ENCODE data around the gene NFYC.

Gene NFYC

DNA sequence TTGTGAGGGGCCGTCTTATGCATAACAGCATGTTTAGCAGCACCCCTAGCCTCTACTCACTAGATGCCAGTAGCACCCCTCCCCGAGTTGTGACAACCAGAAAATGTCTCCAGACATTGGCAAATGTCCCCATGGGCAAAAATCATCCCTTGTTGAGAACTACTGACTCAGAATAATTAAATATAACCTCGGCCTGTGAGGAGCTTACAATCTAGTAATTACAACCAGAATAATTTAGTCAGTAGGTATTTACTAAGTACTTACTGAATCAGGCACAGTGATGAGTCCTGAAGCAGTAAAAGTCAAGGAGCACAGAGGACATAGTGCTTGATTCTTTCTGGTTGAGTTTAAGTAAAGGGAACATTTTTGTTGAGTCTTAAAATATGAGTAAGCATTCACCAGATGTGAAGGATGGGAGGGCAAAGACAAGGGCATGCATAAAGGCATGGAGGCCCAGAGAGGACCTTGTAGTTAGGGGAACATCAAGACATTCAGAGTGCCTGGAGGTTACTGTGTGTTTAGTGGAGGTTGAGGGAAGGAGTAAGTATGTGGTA lies 48.0 kb downstream of the NFYC start:
- no peak for DNase-seq (ENCODE audit: low spot score)

DNA sequence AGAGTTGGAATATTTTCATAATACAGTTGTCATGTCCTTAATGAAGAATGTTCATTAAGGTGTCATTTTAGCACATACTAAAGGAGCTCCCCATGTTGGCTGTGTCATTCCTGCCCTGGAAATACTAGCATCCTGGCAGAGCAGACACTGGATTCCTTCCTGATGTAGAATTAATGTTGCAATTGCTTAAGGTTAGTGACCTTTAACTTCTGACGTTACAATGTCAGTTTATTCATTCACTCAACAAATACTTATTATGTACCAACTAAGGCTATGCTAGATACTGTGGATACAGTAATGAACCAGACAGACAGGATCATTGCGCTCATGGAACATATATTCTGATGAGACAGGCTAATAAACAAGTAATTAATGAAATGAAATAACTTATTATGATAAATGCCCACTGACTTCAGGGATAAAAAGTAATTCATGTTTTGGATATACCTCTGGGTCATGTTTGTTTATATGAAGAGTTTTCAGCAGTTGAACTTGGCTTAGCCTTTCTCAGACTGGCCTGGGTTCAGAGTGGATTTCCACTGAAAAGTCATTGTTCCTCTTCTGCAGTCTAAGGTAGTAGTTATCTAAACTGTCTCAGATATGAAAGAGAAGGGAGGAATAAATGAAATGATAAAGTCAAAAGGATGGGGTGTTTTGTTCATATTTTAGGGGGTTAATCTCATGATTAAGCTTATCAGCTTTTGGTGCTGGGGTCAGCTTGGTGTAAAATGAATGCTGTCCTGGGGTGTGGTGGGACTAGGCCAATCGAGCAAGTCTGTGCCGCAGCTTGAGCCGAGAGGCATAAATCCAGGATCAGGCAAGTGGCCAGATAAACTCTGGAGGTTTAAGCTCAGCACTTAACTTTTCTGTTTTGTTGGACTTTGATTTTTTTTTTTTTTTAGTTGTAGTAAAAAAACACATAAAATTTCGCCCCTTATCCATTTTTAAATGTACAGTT lies 48.8 kb downstream of the NFYC start:
- DNase-seq (ENCODE audit: low spot score) = peak; percentile 45

DNA sequence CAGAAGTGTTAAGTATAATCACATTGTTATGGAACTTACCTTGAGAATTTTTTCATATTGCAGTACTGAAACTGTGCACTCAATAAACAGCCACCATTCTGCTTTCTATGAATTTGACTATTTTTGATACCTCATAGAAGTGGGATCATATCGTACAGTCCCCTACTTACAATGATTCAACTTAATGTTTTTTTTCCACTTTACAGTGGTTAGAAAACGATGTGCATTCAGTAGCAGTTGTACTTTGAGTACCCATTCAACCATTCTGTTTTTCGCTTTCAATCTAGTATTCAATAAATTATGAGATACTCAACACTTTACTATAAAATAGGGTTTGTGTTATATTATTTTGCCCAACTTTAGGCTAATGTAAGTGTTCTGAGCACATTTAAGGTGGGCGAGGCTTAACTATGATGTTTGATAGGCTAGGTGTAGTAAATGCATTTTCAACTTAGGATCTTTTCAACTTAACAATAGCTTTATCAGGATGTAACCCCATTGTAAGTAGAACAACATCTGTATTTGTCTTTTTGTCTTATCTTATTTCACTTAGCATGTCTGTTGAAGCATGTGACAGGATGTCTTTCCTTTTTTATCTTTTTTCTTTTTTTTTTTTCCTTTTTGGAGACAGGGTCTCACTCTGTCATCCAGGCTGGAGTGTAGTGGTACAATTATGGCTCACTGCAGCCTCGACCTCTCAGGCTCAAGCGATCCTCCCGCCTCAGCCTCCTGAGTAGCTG lies 49.7 kb downstream of the NFYC start:
- DNase-seq (ENCODE audit: low spot score) = no peak

DNA sequence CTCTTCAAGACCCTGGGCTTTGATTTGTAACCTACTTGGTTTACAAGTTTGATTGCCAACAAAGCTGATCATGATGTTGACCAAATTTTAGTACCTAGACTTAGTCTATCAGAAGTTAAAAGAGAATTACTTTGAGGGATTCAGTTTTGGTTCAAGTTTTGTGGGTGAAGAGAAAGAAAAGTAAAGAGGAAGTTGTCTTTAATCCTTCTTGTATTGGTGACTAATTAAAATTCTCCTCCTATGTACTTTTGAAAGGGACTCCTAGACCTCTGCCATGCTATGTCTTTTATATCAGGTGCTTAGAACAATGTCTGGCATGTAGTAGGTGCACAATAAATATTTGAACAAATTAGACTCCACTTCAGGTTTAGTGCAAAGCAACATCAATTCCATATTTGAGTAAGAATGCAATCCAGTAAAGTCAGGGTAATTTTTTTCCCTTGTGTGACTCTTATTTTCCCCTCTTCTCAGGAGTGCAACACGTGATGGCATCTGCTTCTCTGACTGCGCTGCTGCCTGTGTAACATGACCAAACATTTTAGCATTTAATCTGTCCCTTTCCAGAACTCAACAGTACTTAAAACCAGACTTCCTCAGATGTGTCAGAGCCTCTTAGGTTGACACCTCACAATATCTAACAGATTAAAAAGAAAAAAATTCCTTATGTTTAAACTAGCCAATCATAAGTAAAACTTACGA lies 51.0 kb downstream of the NFYC start:
- no peak for DNase-seq (ENCODE audit: low spot score)

DNA sequence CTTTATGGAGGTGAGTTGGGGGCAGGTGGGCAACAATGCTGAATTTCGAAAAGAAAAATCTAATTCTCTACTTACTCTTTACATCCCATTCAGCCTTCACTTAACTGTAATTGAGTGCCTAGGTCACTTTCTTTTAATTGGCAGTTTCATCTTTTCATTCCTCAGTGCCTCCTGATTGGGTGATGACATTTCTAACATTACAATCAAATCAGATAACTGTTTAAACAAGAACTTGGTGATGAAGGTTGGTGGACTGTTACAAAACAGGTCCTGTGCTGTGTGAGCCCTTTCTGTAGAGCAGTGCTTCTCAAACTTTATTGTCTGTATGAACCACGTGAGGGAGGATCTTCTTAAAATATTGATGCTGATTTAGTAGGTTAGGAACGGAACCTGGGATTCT lies 51.9 kb downstream of the NFYC start:
- no peak for DNase-seq (ENCODE audit: low spot score)

DNA sequence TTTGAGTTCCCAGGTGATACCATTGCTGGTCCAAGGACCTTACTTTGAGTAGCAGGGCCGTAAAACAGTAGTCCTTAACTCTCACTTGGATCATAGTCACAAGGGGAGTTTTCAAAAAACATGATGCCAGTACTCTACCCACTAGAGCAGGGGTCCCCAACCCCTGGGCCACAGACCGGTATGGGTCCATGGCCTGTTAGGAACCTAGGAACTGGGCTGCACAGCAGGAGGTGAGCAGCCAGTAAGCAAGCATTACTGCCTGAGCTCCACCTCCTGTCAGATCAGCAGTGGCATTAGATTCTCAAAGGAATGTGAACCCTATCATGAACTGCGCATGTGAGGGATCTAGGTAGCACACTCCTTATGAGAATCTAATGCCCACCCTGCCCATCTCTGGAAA lies 52.4 kb downstream of the NFYC start:
- DNase-seq (ENCODE audit: low spot score) = no peak

DNA sequence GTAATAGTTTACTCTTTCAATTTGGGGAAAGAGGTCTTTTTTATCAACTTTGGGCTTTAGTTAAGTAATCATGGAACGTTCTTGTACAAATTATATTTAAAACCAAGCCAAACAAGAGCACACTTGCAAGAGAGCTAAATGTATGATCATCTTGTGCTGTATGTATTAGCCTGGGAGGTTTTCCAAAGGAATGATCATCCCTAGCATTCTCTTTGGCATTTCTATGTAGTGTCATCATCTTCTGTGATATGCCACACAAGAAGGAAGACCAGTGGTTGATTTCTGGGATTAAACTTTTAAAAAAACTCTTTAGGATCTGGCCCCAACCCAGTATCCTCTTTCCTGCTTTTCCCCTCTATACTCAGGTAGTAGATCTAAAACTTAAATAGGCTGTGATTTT lies 53.7 kb downstream of the NFYC start:
- DNase-seq (ENCODE audit: low spot score) = no peak

DNA sequence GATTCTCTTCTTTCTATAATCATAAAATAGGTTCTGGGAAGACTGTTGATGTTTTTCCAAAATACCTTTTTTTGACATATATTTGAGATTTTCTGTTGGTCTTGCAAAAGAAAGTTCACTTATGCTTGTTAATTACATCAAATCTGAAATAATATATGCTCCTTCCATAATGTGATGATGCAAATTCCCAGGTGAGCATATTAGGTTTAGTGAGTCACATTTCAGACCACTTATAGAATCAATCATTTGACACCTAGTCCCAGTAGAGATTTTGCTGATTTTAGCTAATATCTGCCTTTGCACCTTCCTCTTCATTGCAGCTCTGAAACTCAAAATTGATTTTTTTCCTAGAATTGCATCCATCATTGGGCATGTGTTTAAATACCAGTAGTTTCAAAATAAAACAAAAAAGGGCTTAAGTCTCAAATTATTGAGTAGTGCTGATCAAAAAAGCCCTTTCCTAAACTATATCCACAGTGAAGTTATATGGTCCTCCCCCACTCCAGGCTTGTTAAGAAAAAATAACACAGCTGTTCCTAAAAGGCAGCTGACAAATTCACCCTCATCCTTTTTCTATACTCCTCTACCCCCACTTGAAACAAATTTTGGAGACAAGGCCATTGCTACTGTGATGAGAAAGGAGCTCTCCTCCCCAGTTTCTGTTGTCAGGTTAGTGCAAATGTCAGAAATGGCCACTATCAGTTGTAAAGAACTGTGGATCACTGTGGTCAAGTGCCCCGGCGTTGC lies 55.0 kb downstream of the NFYC start:
- no peak for DNase-seq (ENCODE audit: low spot score)

DNA sequence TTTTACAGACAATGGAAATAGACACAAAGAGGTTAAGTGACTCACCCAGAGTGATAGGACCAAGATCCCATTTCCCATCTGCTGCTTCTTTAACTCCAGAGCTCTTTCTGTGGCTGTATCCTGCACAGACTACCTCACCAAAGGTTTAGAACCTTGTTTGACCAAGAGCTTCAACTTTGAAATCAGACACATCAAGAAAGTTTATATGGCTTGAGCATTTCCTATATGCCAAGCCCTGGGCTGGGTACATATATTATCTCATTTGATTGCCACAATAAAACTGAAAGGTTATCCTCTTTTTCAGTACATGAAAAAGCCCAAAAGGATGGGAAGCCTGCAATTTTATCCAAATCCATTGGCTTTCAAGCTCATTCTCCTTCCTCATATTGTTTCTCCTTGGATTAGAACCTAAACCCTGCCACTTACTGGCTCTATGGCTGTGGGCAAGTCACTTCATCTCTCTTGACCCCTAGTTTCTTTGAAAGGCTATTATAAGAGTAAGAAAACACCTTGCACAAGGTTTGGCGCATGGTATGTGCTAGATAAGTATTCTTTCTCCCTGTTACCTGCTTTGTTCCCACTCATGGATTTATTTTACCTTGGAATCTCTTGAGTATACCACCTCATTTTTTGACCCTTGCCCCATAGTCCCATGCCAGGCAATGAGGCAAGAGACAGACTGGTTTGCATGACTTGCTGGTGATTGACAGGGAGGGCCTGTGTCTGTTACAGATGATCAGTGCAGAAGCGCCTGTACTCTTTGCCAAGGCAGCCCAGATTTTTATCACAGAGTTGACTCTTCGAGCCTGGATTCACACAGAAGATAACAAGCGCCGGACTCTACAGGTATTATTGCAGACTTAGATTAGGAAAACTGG lies 57.6 kb downstream of the NFYC start:
- DNase-seq (ENCODE audit: low spot score) = no peak

DNA sequence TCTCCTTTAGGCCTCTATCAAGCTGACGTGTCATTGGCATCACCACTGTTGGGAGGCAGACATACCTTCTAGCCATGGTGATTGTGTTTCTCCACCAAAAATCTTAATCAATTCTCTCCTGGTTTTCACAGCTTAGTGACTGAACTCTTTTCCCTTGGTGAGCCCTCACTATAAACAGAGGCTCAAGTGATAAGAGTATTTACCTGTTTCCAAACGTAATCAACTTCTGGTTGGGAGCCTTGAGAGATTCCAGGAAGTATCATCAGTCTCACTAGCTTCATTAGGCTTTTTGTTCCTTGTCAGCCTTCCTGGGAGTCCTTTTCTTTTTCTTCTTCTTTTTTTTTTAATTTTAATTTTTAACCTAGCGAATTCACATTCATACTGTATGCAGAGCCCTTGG lies 58.3 kb downstream of the NFYC start:
- DNase-seq (ENCODE audit: low spot score) = no peak

DNA sequence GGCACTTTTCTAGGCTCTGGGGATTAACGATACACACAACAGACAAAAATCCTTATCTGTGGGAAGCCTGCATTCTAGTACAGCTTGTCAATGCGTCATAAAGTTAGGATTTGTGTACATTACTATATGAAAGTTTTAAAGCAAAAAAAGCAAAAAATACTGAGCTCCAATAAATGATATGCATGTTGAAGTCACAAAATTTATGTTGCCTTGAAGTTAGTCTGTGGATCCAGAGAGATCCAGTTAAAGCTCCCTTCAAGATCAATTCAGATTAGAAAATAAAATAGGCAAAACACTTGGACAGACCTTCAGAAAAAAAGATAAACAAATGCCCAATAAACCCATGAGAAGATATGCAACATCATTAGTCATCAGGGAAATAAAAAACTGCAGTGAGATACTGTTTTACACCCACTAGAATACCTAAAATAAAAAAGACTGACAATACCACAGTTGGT lies 59.0 kb downstream of the NFYC start:
- no peak for DNase-seq (ENCODE audit: low spot score)

DNA sequence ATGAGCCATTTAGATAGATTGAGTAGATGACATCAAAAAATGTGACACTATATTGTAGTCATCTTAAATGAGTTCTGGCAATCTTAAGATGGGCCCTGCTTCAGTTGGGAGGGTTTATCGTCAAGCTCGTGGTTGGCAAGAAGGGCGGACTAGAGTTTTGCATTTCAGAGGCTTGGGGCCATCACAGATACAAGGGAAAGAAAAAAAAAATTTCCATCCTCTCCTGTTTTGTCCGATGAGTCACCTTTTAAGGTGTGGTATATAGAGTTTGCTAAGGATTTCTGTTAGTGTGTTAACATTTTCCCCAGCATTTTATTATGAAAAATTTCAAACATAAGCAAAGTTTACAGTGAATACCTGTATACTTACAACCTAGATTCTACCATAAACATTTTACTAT lies 60.3 kb downstream of the NFYC start:
- DNase-seq (ENCODE audit: low spot score) = no peak

DNA sequence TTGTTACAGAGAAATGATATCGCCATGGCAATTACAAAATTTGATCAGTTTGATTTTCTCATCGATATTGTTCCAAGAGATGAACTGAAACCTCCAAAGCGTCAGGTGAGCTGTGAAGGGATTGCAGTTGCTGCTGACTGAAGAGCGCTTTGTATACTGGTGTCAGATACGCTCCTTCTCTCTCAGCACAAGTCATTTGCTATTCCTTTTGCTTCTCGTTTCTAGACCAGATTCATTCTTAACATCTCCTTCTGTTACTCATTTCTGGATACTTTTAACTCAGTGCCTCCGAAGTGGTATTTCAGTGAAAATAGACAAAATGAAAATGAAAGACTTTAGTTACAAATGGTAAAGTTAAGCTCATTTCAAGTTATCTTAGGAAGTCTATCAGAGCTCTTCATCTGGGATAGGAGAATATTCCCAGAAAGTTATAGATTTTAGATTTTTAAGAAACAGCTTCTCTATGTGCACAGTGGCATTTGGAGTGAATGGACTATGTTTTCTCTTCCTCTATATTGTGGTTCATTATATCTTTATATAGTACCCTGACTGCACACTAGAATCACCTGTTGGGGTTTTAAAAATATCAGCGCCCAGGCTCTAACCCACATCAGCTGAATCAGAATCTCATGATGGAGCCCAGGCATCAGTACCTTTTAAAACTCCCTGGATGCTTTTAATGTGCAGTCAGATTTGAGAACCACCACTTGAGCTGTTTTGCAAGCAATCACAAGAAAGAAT lies 61.8 kb downstream of the NFYC start:
- DNase-seq (ENCODE audit: low spot score) = no peak

DNA sequence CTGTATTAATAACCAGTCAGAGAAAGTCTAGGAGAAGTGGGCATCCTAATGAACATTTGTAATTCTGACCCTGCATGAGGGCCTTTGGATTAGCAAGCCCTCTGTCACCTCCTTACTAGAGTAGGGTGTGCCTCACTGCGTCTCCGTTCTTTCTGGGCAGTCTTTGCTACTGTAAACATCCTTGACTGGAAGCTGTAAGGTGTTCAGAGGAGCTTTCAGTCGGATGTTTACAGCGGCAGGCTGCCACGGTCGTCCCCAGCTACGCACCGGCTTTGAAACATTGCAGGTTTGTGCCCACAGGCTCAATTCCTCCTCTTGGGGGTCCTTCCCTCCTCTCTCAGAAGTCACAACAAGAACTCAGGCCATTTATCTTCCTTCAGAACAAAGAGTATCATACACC lies 62.7 kb downstream of the NFYC start:
- DNase-seq (ENCODE audit: low spot score) = no peak

DNA sequence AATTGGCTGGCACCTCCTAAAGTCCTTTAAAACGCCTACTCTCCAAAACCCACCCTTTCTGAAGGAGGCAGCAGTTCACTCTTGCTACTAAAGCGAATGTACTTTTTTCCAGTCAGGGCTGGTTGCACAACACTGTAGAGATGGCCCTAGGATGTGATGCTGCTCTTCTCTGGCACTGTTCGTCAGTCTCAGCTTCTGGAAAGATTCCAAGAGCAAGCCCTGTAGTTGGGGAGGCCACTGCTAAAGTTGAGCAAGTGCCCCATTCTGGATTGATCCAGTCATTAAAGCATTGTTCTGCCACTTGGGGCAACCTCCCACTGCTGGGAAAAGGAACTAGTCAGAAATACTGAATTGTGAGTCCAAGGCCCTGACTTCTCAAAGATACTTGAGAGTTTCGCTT lies 63.6 kb downstream of the NFYC start:
- no peak for DNase-seq (ENCODE audit: low spot score)

DNA sequence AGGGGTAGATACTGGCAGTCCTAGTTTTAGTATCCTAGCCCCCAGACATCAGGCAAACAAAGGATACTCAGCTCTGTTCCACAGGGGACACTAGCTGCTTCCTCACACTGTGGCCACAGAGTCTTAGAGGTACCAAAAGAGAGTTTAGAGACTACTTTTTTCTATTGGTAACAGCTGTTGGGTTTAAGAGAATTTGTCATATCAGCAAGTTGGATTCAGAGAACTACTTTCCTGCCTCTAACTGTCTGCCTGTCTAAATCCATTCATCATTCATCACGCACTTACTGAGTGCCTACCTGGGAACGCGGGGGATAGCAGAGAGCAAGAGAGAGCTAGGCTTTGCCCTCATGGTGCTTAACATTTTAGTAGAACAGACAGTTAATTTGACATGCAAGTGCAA lies 65.0 kb downstream of the NFYC start:
- no peak for DNase-seq (ENCODE audit: low spot score)

DNA sequence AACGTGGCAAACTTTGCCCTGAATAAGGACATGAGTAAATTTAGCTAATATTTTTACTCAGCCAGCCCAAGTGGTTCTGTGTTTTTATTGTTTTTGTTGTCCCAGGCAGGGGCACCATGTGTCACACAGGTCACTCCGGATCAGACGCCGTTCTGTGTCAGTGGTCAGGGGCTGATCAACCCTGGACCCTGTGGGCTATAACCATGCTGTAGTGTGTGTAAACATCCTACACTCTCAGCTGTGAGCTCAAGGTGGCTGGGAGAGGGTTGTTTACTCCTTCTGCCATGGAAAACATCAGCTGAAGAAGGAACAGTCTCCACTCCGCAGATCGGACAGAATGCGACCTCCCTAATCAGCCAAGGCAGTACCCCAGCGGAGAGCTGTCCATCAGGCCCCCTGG lies 65.6 kb downstream of the NFYC start:
- no peak for DNase-seq (ENCODE audit: low spot score)

DNA sequence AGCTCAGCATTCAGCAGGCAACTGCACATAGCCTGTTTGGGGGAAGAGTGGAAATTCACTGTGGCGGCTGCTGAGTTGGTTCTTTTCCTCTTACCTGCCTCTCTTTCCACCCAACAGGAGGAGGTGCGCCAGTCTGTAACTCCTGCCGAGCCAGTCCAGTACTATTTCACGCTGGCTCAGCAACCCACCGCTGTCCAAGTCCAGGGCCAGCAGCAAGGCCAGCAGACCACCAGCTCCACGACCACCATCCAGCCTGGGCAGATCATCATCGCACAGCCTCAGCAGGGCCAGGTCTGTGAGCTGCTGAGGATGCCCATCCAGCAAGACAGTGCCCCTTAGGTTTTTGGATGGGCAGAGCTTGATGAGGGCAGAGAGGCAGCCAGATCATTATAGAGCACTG lies 66.5 kb downstream of the NFYC start:
- DNase-seq (ENCODE audit: low spot score) = no peak

DNA sequence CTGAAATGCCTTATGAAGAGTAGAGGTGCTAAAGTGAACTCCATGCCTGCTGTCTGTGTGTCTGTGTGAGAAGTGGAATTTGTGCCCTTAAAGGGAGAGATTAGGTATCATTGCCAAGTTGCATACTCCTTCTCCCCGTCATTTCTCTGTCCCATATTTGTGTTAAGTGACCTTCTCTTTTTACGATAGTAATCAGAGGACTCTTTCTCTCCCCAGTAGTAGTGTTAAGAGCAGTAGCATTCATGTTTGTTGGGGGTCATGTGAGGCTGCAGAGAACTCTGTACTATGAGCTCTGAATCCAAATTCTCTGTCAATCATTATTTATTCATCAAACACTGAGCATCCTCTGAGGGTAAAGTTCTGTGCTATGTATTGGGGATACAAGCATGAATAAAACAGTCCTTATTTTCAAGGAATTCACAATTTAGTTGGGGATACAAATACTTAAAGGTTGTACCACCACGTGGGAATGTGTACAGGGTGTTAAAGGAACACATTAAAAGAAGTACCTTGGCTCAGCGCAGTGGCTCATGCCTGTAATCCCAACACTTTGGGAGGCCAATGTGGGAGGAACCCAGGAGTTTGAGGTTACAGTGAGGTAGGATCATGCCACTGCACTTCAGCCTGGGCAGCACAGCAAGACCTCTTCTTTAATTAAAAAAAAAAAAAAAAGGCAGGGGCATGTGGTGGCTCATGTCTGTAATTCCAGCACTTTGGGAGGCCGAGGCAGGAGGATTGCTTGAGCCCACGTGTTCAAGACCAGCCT lies 67.3 kb downstream of the NFYC start:
- DNase-seq (ENCODE audit: low spot score) = no peak

Measured in D341Med (cell line).